HG02623 (cell line): ENCODE measurements around the gene PRKCA.
"Not testable (repeated sequence)": the region's sequence is repeated elsewhere in the genome, so short reads cannot be mapped to it uniquely, and the experiment has no call there.

Experiments used
- ATAC-seq: cut with Tn5 transposase; IDR thresholded peaks from one replicate; pipeline ENCODE4 v1.9.1; 2021; ENCODE audit warnings: moderate library complexity; ENCODE audit not compliant: unreplicated experiment

PRKCA gene

GRCh38 chr17:66379996-66380395 lies 77.6 kb downstream of the PRKCA start:
- ATAC-seq = no peak

- no peak for ATAC-seq
Observed at GRCh38 chr17:66381701-66382362, 79.4 kb downstream of the PRKCA start.

GRCh38 chr17:66383333-66383732 lies 80.9 kb downstream of the PRKCA start:
- no peak for ATAC-seq

GRCh38 chr17:66386498-66387351 lies 84.3 kb downstream of the PRKCA start:
- no peak for ATAC-seq

- no peak for ATAC-seq
Observed at GRCh38 chr17:66387392-66387981, 85.1 kb downstream of the PRKCA start.

GRCh38 chr17:66392783-66393437 lies 90.5 kb downstream of the PRKCA start:
- no peak for ATAC-seq

- no peak for ATAC-seq
Observed at GRCh38 chr17:66395961-66396360, 93.5 kb downstream of the PRKCA start.

GRCh38 chr17:66397486-66397885 lies 95.1 kb downstream of the PRKCA start:
- no peak for ATAC-seq

- no peak for ATAC-seq
Observed at GRCh38 chr17:66398059-66398458, 95.6 kb downstream of the PRKCA start.

GRCh38 chr17:66398617-66399016 lies 96.2 kb downstream of the PRKCA start:
- ATAC-seq = no peak

GRCh38 chr17:66399441-66399840 lies 97.0 kb downstream of the PRKCA start:
- ATAC-seq = no peak

GRCh38 chr17:66400041-66400688 lies 97.8 kb downstream of the PRKCA start:
- ATAC-seq = not testable (repeated sequence)

GRCh38 chr17:66400698-66401097 lies 98.3 kb downstream of the PRKCA start:
- no peak for ATAC-seq

- no peak for ATAC-seq
Observed at GRCh38 chr17:66401364-66401763, 99.0 kb downstream of the PRKCA start.

GRCh38 chr17:66403846-66404556 lies 101.6 kb downstream of the PRKCA start:
- no peak for ATAC-seq

GRCh38 chr17:66405836-66406677 lies 103.6 kb downstream of the PRKCA start:
- no peak for ATAC-seq

- ATAC-seq = no peak
Observed at GRCh38 chr17:66406701-66407644, 104.6 kb downstream of the PRKCA start.

- no peak for ATAC-seq
Observed at GRCh38 chr17:66407864-66408263, 105.5 kb downstream of the PRKCA start.
